ENCODE results near the gene PELO.

Gene PELO, protein sequence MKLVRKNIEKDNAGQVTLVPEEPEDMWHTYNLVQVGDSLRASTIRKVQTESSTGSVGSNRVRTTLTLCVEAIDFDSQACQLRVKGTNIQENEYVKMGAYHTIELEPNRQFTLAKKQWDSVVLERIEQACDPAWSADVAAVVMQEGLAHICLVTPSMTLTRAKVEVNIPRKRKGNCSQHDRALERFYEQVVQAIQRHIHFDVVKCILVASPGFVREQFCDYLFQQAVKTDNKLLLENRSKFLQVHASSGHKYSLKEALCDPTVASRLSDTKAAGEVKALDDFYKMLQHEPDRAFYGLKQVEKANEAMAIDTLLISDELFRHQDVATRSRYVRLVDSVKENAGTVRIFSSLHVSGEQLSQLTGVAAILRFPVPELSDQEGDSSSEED

DNA sequence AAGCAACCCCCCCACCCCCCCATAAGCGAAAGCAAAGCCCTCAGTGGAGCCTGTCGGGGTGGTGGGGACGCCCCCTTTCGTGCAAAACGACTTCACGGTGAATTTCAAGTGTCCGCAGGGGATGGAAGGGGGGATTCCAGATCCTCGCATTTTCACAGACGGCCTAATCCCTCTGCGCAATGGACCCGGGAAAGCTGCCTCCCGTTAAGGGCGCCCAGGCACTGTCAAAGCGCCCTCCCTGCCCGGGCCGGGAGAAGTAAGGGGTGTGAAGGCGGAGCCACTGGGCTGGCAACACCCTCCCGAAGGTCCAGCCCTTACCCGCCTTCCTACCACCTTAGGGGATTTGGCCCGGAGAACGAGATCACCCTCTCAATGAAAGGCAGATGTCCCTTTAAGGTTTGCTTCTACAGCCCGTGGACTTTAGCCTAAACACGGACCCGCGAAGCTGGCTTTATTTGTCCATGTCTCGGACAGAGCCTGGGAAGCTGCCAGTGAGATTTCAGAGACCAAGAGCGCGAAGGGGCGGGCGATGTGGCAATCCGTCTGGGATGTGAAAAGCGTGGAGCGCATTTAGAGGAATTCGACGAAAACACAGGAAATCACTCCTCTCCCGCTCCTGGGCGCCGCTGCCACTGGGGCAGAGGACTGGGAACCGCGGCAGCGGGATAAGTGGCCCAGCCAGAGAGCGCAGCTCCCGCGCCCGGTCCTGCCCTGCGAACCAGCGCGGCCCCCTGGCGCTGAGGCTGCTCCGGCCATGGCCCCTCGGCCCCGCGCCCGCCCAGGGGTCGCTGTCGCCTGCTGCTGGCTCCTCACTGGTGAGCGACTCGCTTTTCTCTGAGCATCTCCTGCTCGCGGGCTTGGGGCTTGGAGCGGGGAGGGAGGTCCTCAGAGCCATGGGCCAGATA lies at the start of gene PELO, which contains the start of gene ITGA1:
TSS of gene PELO (plus strand) at position 317 of the 905 bp plus-strand sequence. CDS start 12,479 bp downstream, outside the sequence.
TSS of gene ITGA1 (plus strand) at position 317 of the 905 bp plus-strand sequence. CDS start at position 755, 438 bp downstream.
- peak; percentile 95 for ATAC-seq
- TF ChIP-seq, protein P1, sequence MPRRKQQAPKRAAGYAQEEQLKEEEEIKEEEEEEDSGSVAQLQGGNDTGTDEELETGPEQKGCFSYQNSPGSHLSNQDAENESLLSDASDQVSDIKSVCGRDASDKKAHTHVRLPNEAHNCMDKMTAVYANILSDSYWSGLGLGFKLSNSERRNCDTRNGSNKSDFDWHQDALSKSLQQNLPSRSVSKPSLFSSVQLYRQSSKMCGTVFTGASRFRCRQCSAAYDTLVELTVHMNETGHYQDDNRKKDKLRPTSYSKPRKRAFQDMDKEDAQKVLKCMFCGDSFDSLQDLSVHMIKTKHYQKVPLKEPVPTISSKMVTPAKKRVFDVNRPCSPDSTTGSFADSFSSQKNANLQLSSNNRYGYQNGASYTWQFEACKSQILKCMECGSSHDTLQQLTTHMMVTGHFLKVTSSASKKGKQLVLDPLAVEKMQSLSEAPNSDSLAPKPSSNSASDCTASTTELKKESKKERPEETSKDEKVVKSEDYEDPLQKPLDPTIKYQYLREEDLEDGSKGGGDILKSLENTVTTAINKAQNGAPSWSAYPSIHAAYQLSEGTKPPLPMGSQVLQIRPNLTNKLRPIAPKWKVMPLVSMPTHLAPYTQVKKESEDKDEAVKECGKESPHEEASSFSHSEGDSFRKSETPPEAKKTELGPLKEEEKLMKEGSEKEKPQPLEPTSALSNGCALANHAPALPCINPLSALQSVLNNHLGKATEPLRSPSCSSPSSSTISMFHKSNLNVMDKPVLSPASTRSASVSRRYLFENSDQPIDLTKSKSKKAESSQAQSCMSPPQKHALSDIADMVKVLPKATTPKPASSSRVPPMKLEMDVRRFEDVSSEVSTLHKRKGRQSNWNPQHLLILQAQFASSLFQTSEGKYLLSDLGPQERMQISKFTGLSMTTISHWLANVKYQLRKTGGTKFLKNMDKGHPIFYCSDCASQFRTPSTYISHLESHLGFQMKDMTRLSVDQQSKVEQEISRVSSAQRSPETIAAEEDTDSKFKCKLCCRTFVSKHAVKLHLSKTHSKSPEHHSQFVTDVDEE (CRISPR knock-in tag; IDR thresholded peaks at IDR 0.05) = peak; percentile 57; the same call in 1 of the 2 replicates
- TF ChIP-seq CSDC2 (CRISPR knock-in tag; IDR thresholded peaks at IDR 0.05) = peak; percentile 46; the same call in 1 of the 2 replicates
- TF ChIP-seq TCF4 (CRISPR knock-in tag; IDR thresholded peaks at IDR 0.05; ENCODE audit: borderline replicate concordance) = 0 out of 2 replicates have a peak, but pooled peaks have one; percentile 43
- TF ChIP-seq GLIS3 (CRISPR knock-in tag; IDR thresholded peaks at IDR 0.05) = no peak
- TF ChIP-seq, protein P2, sequence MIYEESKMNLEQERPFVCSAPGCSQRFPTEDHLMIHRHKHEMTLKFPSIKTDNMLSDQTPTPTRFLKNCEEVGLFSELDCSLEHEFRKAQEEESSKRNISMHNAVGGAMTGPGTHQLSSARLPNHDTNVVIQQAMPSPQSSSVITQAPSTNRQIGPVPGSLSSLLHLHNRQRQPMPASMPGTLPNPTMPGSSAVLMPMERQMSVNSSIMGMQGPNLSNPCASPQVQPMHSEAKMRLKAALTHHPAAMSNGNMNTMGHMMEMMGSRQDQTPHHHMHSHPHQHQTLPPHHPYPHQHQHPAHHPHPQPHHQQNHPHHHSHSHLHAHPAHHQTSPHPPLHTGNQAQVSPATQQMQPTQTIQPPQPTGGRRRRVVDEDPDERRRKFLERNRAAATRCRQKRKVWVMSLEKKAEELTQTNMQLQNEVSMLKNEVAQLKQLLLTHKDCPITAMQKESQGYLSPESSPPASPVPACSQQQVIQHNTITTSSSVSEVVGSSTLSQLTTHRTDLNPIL (CRISPR knock-in tag; IDR thresholded peaks at IDR 0.05; ENCODE audit: low read depth) = no peak
- no peak for TF ChIP-seq RARB (CRISPR knock-in tag; IDR thresholded peaks at IDR 0.05)

DNA sequence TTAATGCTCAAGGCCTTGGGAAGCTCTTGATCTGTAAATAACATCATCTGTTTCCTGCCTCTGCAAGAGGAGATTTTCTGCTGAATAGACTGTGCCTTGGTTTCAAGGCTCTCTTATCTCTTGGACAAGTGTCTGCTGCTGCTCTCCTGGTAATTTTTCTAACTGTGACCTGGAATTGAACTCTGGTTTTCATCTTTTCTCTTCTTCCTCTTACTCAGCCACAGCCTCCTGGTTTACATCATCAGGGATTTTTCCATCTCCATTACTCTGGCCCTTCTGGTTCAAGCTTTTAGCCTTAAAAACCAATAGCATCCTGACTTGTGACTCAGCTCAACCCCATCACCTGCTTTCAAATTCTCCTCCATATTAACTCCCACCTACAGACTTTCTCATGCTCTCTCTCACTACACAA lies 49.6 kb upstream of the PELO start:
- peak; percentile 63 for ATAC-seq
- TF ChIP-seq TOX (CRISPR knock-in tag; IDR thresholded peaks at IDR 0.05; ENCODE audit: borderline replicate concordance) = no peak
- TF ChIP-seq ISL1 (CRISPR knock-in tag; IDR thresholded peaks at IDR 0.05) = peak; percentile 63
- TF ChIP-seq ZFP3 (CRISPR knock-in tag; IDR thresholded peaks at IDR 0.05) = 0 out of 2 replicates have a peak, but pooled peaks have one; percentile 48
- TF ChIP-seq, protein P2 (CRISPR knock-in tag; IDR thresholded peaks at IDR 0.05; ENCODE audit: low read depth) = no peak
- TF ChIP-seq, protein P3, sequence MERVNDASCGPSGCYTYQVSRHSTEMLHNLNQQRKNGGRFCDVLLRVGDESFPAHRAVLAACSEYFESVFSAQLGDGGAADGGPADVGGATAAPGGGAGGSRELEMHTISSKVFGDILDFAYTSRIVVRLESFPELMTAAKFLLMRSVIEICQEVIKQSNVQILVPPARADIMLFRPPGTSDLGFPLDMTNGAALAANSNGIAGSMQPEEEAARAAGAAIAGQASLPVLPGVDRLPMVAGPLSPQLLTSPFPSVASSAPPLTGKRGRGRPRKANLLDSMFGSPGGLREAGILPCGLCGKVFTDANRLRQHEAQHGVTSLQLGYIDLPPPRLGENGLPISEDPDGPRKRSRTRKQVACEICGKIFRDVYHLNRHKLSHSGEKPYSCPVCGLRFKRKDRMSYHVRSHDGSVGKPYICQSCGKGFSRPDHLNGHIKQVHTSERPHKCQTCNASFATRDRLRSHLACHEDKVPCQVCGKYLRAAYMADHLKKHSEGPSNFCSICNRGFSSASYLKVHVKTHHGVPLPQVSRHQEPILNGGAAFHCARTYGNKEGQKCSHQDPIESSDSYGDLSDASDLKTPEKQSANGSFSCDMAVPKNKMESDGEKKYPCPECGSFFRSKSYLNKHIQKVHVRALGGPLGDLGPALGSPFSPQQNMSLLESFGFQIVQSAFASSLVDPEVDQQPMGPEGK (CRISPR knock-in tag; IDR thresholded peaks at IDR 0.05; ENCODE audit: borderline replicate concordance) = no peak
- TF ChIP-seq ZNF565 (CRISPR knock-in tag; conservative IDR thresholded peaks at IDR 0.05; ENCODE audit: low read depth) = no peak
- TF ChIP-seq, protein P4, sequence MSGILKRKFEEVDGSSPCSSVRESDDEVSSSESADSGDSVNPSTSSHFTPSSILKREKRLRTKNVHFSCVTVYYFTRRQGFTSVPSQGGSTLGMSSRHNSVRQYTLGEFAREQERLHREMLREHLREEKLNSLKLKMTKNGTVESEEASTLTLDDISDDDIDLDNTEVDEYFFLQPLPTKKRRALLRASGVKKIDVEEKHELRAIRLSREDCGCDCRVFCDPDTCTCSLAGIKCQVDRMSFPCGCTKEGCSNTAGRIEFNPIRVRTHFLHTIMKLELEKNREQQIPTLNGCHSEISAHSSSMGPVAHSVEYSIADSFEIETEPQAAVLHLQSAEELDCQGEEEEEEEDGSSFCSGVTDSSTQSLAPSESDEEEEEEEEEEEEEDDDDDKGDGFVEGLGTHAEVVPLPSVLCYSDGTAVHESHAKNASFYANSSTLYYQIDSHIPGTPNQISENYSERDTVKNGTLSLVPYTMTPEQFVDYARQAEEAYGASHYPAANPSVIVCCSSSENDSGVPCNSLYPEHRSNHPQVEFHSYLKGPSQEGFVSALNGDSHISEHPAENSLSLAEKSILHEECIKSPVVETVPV (CRISPR knock-in tag; IDR thresholded peaks at IDR 0.05) = no peak
- peak; percentile 5; the same call in 1 of the 2 replicates for TF ChIP-seq RARB (CRISPR knock-in tag; IDR thresholded peaks at IDR 0.05)
- TF ChIP-seq, protein P1 (CRISPR knock-in tag; IDR thresholded peaks at IDR 0.05) = peak; percentile 60; the same call in 1 of the 2 replicates
- TF ChIP-seq SNAI2 (CRISPR knock-in tag; IDR thresholded peaks at IDR 0.05) = peak; percentile 81; the same call in 1 of the 2 replicates
- TF ChIP-seq ZFP30 (CRISPR knock-in tag; IDR thresholded peaks at IDR 0.05) = no peak
- TF ChIP-seq OSR1 (CRISPR knock-in tag; IDR thresholded peaks at IDR 0.05) = no peak
- TF ChIP-seq GLIS3 (CRISPR knock-in tag; IDR thresholded peaks at IDR 0.05) = no peak
- no peak for TF ChIP-seq ZC3H10 (CRISPR knock-in tag; IDR thresholded peaks at IDR 0.05)
- TF ChIP-seq ZNF70 (CRISPR knock-in tag; IDR thresholded peaks at IDR 0.05) = peak; percentile 90
- TF ChIP-seq ARNTL (CRISPR knock-in tag; IDR thresholded peaks at IDR 0.05; ENCODE audit: borderline replicate concordance, low read depth) = no peak
- TF ChIP-seq TCF4 (CRISPR knock-in tag; IDR thresholded peaks at IDR 0.05; ENCODE audit: borderline replicate concordance) = peak; percentile 69; the same call in 1 of the 2 replicates
- no peak for TF ChIP-seq PPARA (CRISPR knock-in tag; IDR thresholded peaks at IDR 0.05; ENCODE audit: borderline replicate concordance)
- 0 out of 2 replicates have a peak, but pooled peaks have one; percentile 14 for TF ChIP-seq ZNF8 (CRISPR knock-in tag; IDR thresholded peaks at IDR 0.05)
- TF ChIP-seq, protein P5, sequence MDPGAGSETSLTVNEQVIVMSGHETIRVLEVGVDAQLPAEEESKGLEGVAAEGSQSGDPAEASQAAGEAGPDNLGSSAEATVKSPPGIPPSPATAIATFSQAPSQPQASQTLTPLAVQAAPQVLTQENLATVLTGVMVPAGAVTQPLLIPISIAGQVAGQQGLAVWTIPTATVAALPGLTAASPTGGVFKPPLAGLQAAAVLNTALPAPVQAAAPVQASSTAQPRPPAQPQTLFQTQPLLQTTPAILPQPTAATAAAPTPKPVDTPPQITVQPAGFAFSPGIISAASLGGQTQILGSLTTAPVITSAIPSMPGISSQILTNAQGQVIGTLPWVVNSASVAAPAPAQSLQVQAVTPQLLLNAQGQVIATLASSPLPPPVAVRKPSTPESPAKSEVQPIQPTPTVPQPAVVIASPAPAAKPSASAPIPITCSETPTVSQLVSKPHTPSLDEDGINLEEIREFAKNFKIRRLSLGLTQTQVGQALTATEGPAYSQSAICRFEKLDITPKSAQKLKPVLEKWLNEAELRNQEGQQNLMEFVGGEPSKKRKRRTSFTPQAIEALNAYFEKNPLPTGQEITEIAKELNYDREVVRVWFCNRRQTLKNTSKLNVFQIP (CRISPR knock-in tag; IDR thresholded peaks at IDR 0.05; ENCODE audit: borderline replicate concordance, low read depth) = no peak
- TF ChIP-seq ESRRG (CRISPR knock-in tag; IDR thresholded peaks at IDR 0.05) = no peak
- no peak for TF ChIP-seq BACH2 (CRISPR knock-in tag; IDR thresholded peaks at IDR 0.05; ENCODE audit: borderline replicate concordance)
